Neural progenitor cell (in vitro differentiated cells): Measurements from ENCODE around the gene SLC37A4. TPM values are rescaled to one million over a fixed set of nuclear protein-coding genes. Genes with fewer than 3 reads are reported as not detected.

Source experiments
- DNase-seq: peaks from one replicate; pipeline ENCODE4 v3.0.0-alpha.2; 2016; ENCODE audit warnings: low spot score
- H2AFZ ChIP-seq: fragments of 200-600 bp; sonication (generic); replicated peaks from 2 replicates; pipeline ENCODE4 v1.6.1; 2016; ENCODE audit warnings: antibody characterized with exemption
- H3F3A ChIP-seq: fragments of 200-600 bp; sonication (generic); 2 replicates; pipeline ENCODE4 v1.6.1; 2016; ENCODE audit warnings: antibody characterized with exemption, low read depth
- H3K27ac ChIP-seq: fragments of 200-600 bp; sonication (generic); 2 replicates; pipeline ENCODE4 v1.5.1; 2016; ENCODE audit warnings: mild to moderate bottlenecking
- H3K27me3 ChIP-seq: fragments of 200-600 bp; sonication (generic); 2 replicates; pipeline ENCODE4 v1.6.1; 2016; ENCODE audit warnings: mild to moderate bottlenecking, moderate library complexity
- H3K36me3 ChIP-seq: fragments of 200-600 bp; sonication (generic); 2 replicates; pipeline ENCODE4 v1.5.1; 2016
- H3K4me1 ChIP-seq: fragments of 200-600 bp; sonication (generic); 2 replicates; pipeline ENCODE4 v1.6.1; 2016; ENCODE audit warnings: mixed run types
- H3K4me2 ChIP-seq: fragments of 200-600 bp; sonication (generic); 2 replicates; pipeline ENCODE4 v1.6.1; 2016
- H3K4me3 ChIP-seq: fragments of 200-600 bp; sonication (generic); 2 replicates; pipeline ENCODE4 v1.5.1; 2016
- H3K79me2 ChIP-seq: fragments of 200-600 bp; sonication (generic); 2 replicates; pipeline ENCODE4 v1.6.1; 2016; ENCODE audit warnings: low read depth
- H3K9ac ChIP-seq: fragments of 200-600 bp; sonication (generic); 2 replicates; pipeline ENCODE4 v1.6.1; 2016
- H3K9me3 ChIP-seq: fragments of 200-600 bp; sonication (generic); 2 replicates; pipeline ENCODE4 v1.5.1; 2016; ENCODE audit warnings: low read depth
- H4K20me1 ChIP-seq: fragments of 200-600 bp; sonication (generic); 2 replicates; pipeline ENCODE4 v1.6.1; 2016; ENCODE audit warnings: low read depth
- H3K27ac Mint-ChIP-seq: 3 replicates; pipeline ENCODE4 v1.8.0; 2021; ENCODE audit warnings: mixed read lengths
- H3K27me3 Mint-ChIP-seq: 2 replicates; pipeline ENCODE4 v1.8.0; 2022; ENCODE audit warnings: low read depth, mild to moderate bottlenecking, inconsistent platforms, moderate library complexity, mixed read lengths; ENCODE audit not compliant: insufficient read depth
- H3K36me3 Mint-ChIP-seq: 3 replicates; pipeline ENCODE4 v1.8.0; 2021; ENCODE audit warnings: mixed read lengths
- H3K4me1 Mint-ChIP-seq: 3 replicates; pipeline ENCODE4 v1.8.0; 2021; ENCODE audit warnings: mixed read lengths
- H3K4me3 Mint-ChIP-seq: 3 replicates; pipeline ENCODE4 v1.8.0; 2021; ENCODE audit warnings: mild to moderate bottlenecking, moderate library complexity, mixed read lengths
- H3K9me3 Mint-ChIP-seq: 3 replicates; pipeline ENCODE4 v1.8.0; 2020; ENCODE audit warnings: mixed read lengths
- CTCF ChIP-seq: fragments of 200-600 bp; sonication (generic); IDR thresholded peaks from 2 replicates; pipeline ENCODE4 v1.5.1; 2017; ENCODE audit warnings: antibody characterized with exemption, mild to moderate bottlenecking
- EZH2 ChIP-seq: fragments of 200-600 bp; sonication (generic); IDR thresholded peaks from 2 replicates; pipeline ENCODE4 v1.6.1; 2017; ENCODE audit warnings: antibody characterized with exemption, mild to moderate bottlenecking, moderate library complexity
- EZH2phosphoT487 ChIP-seq: fragments of 200-600 bp; sonication (generic); IDR thresholded peaks from 2 replicates; pipeline ENCODE4 v1.6.1; 2017; ENCODE audit warnings: antibody characterized with exemption
- total RNA-seq: library from RNA; depleted of rRNA; stranded (reverse); fragments of >200 nt; gene quantifications from 2 replicates; pipeline ENCODE4 v1.2.3, GENCODE V29; 2015; ENCODE audit warnings: low replicate concordance

The SLC37A4 gene
- total RNA-seq, 1 donor from 2014 or later = 55.2 TPM

GRCh38 chr11:119028346-119029068, 2.2 kb downstream of the SLC37A4 start:
- H3K27ac ChIP-seq = peak overlapping the region; percentile 65
- no peak for DNase-seq
- no peaks in the 10 kb centered on the region for H3K9me3 ChIP-seq
- H3K27me3 Mint-ChIP-seq = peaks cover 4% of the 10 kb centered on the region
- H3F3A ChIP-seq = peaks cover 32% of the 10 kb centered on the region
- TF ChIP-seq CTCF = no peak
- TF ChIP-seq EZH2 = no peak
- no peak for TF ChIP-seq EZH2phosphoT487
- no peaks in the 10 kb centered on the region for H3K36me3 ChIP-seq
- peak overlapping the region; percentile 84 for H3K4me3 Mint-ChIP-seq
- H3K4me2 ChIP-seq = peak overlapping the region; percentile 86
- no peak overlapping the region for H3K9ac ChIP-seq
- peak overlapping the region; percentile 71 for H3K4me3 ChIP-seq
- peaks cover 20% of the 10 kb centered on the region for H3K4me1 Mint-ChIP-seq
- peaks cover 28% of the 10 kb centered on the region for H3K79me2 ChIP-seq
- H3K9me3 Mint-ChIP-seq = no peaks in the 10 kb centered on the region
- peaks cover 10% of the 10 kb centered on the region for H3K4me1 ChIP-seq
- H3K27ac Mint-ChIP-seq = no peak overlapping the region
- H2AFZ ChIP-seq = no peak overlapping the region
- no peaks in the 10 kb centered on the region for H3K27me3 ChIP-seq
- H3K36me3 Mint-ChIP-seq = peaks cover 17% of the 10 kb centered on the region
- H4K20me1 ChIP-seq = peaks cover 22% of the 10 kb centered on the region

GRCh38 chr11:119027561-119028345, 2.9 kb downstream of the SLC37A4 start:
- no peaks in the 10 kb centered on the region for H3K27me3 ChIP-seq
- no peak overlapping the region for H3K4me2 ChIP-seq
- H3K27me3 Mint-ChIP-seq = peaks cover 4% of the 10 kb centered on the region
- H3K4me3 Mint-ChIP-seq = peak overlapping the region; percentile 60
- peaks cover 20% of the 10 kb centered on the region for H3K4me1 Mint-ChIP-seq
- no peak overlapping the region for H2AFZ ChIP-seq
- no peak overlapping the region for H3K9ac ChIP-seq
- peaks cover 19% of the 10 kb centered on the region for H3K36me3 Mint-ChIP-seq
- peaks cover 22% of the 10 kb centered on the region for H4K20me1 ChIP-seq
- H3K4me1 ChIP-seq = peaks cover 10% of the 10 kb centered on the region
- TF ChIP-seq CTCF (no peak), EZH2 (no peak), EZH2phosphoT487 (no peak)
- no peaks in the 10 kb centered on the region for H3K36me3 ChIP-seq
- H3K9me3 Mint-ChIP-seq = no peaks in the 10 kb centered on the region
- H3K9me3 ChIP-seq = no peaks in the 10 kb centered on the region
- no peak for DNase-seq
- H3K4me3 ChIP-seq = no peak overlapping the region
- H3K79me2 ChIP-seq = peaks cover 28% of the 10 kb centered on the region
- H3F3A ChIP-seq = peaks cover 37% of the 10 kb centered on the region
- H3K27ac Mint-ChIP-seq = peak overlapping the region; percentile 69
- H3K27ac ChIP-seq = no peak overlapping the region

DNA sequence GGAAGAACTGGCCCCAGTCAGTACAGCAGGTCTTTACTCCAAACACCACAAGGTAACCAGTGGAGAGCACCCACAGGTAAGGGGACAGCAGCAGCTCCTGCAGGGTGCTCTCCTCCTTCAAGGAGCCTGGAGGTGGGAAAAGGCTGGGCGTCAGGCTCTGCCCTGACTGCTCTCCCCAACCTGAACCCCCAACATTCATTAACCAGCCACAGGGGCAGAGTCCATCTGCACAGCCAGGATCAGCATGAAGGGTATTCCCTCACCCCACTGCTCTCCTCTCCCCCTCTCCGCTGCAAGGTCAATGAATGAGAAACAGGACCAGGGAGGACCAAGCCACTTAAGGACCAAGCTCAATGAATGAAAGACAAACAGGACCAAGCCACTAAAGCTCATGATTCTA, 3.7 kb downstream of the SLC37A4 start:
- H3K9me3 Mint-ChIP-seq = no peaks in the 10 kb centered on the region
- H3K4me1 ChIP-seq = peaks cover 10% of the 10 kb centered on the region
- peaks cover 22% of the 10 kb centered on the region for H4K20me1 ChIP-seq
- no peaks in the 10 kb centered on the region for H3K27me3 ChIP-seq
- H3K36me3 Mint-ChIP-seq = peaks cover 21% of the 10 kb centered on the region
- H3K27ac ChIP-seq = no peak overlapping the region
- peaks cover 4% of the 10 kb centered on the region for H3K27me3 Mint-ChIP-seq
- H3K9me3 ChIP-seq = no peaks in the 10 kb centered on the region
- no peaks in the 10 kb centered on the region for H3K36me3 ChIP-seq
- H3K4me2 ChIP-seq = no peak overlapping the region
- H3K27ac Mint-ChIP-seq = no peak overlapping the region
- H3K9ac ChIP-seq = no peak overlapping the region
- peaks cover 20% of the 10 kb centered on the region for H3K4me1 Mint-ChIP-seq
- peaks cover 37% of the 10 kb centered on the region for H3F3A ChIP-seq
- H3K4me3 ChIP-seq = no peak overlapping the region
- no peak for DNase-seq
- H3K79me2 ChIP-seq = peaks cover 29% of the 10 kb centered on the region
- TF ChIP-seq EZH2 (no peak), CTCF (no peak), EZH2phosphoT487 (no peak)
- H3K4me3 Mint-ChIP-seq = no peak overlapping the region
- H2AFZ ChIP-seq = no peak overlapping the region
